Thymus (tissue), 11 donors: ENCODE measurements around the gene TMEM179. TPM values are rescaled to one million over a fixed set of nuclear protein-coding genes. Genes with fewer than 3 reads are reported as not detected.
"Not testable (repeated sequence)": the region's sequence is repeated elsewhere in the genome, so short reads cannot be mapped to it uniquely, and the experiment has no call there.

Source experiments
- DNase-seq, 9 donors: peaks; one replicate each; pipeline ENCODE4 v3.0.0-alpha.2; 2013; ENCODE audit warnings: low spot score in 9 of 9, low read depth in 6 of 9, missing footprints in 1 of 9
- H3K27ac ChIP-seq, 2 donors: one replicate each; pipeline ENCODE4 v1.5.1; 2013; ENCODE audit warnings: control low read depth in 1 of 2, low read depth in 1 of 2, low read length in 1 of 2, mild to moderate bottlenecking in 1 of 2, moderate library complexity in 1 of 2
- H3K27me3 ChIP-seq, 2 donors: one replicate each; pipeline ENCODE4 v1.5.1; 2013; ENCODE audit warnings: low read length in 1 of 2; ENCODE audit not compliant: control insufficient read depth in 2 of 2, insufficient read depth in 1 of 2
- H3K36me3 ChIP-seq, 2 donors: one replicate each; pipeline ENCODE4 v1.5.1; 2013; ENCODE audit warnings: low read length in 1 of 2, mild to moderate bottlenecking in 1 of 2, moderate library complexity in 1 of 2; ENCODE audit not compliant: control insufficient read depth in 2 of 2, insufficient read depth in 2 of 2
- H3K4me1 ChIP-seq, 2 donors: one replicate each; pipeline ENCODE4 v1.5.1; 2013; ENCODE audit warnings: low read length in 2 of 2; ENCODE audit not compliant: control insufficient read depth in 2 of 2, insufficient read depth in 2 of 2
- H3K4me3 ChIP-seq, 2 donors: one replicate each; pipeline ENCODE4 v1.5.1; 2013; ENCODE audit warnings: low read length in 2 of 2, control low read depth in 1 of 2, mild to moderate bottlenecking in 1 of 2
- H3K9me3 ChIP-seq, 2 donors: one replicate each; pipeline ENCODE4 v1.5.1; 2013; ENCODE audit warnings: low read length in 1 of 2, mild to moderate bottlenecking in 1 of 2; ENCODE audit not compliant: control insufficient read depth in 2 of 2, insufficient read depth in 1 of 2
- WGBS: extraction: QIAGEN DNeasy Blood & Tissue Kit; methylation state at CpG from one replicate; pipeline ENCODE4 v1.1.7; 2013; 5-methylcytosine and 5-hydroxymethylcytosine counted together
- polyA plus RNA-seq: library from polyadenylated mRNA; stranded (reverse); fragments of 200-250 nt; gene quantifications from one replicate; pipeline ENCODE4 v1.2.3, GENCODE V29; 2013
- total RNA-seq: library from RNA; stranded (reverse); fragments of 120-200 nt; gene quantifications from one replicate; pipeline ENCODE4 v1.2.4, GENCODE V29; 2013
- donor health status: healthy.

TMEM179 gene
- total and polyA plus RNA-seq, 2 donors, result 0.09 to 0.23 TPM

DNA sequence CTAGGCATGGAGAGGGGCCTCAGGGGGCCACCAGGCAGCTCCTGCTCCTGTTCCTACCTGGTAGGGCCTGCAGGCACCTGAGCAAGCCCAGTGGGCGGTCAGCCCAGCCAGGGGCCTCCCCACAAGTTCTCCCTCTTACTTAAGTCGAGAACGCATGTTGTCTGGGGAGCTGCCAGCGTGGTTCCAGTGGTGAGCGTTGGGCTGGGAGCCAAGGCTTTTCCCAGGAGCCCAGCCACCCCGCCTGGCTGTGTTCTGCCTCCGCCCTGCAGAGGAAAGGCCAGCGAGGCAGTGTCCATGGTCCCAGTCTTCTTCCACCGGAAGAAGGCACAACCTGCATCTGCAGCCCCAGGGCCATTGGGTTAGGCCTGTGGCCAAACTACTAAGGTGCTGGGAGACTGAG is 23.6 kb downstream of the TMEM179 start:
- Histone ChIP-seq H3K36me3 (no peaks in the 10 kb centered on the region), H3K27me3 (peaks cover 0 to 2% of the 10 kb centered on the region in 2 donors), H3K9me3 (no peaks in the 10 kb centered on the region), H3K4me1 (no peaks in the 10 kb centered on the region), H3K4me3 (no peak overlapping the region), H3K27ac (no peak overlapping the region)
- 79% methylated on average over 9 of the region's 9 CpGs for WGBS
- DNase-seq, result peak in 1 of 9 donors; percentile 12

DNA sequence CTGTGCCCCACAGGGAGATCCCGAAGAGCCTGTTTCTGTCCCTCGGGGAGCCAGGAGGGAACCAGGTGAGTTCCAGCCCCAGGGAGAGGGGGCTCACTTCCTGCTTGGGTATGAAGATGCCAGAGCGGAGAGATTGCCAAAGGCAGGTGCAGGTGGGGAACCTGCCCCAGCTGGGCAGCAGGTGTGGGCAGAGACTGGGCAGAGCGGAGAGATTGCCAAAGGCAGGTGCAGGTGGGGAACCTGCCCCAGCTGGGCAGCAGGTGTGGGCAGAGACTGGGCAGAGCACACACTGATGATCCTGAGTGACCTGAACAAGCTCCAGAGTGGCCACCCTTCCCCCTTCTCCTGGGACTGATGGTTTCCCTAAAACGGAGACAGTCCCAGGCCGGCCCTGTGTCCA is 24.6 kb downstream of the TMEM179 start:
- H3K27ac ChIP-seq, DNase-seq, H3K9me3 ChIP-seq, H3K36me3 ChIP-seq, H3K27me3 ChIP-seq, H3K4me3 ChIP-seq, H3K4me1 ChIP-seq: not testable (repeated sequence)
- 90% methylated on average over 6 of the region's 6 CpGs for WGBS

DNA sequence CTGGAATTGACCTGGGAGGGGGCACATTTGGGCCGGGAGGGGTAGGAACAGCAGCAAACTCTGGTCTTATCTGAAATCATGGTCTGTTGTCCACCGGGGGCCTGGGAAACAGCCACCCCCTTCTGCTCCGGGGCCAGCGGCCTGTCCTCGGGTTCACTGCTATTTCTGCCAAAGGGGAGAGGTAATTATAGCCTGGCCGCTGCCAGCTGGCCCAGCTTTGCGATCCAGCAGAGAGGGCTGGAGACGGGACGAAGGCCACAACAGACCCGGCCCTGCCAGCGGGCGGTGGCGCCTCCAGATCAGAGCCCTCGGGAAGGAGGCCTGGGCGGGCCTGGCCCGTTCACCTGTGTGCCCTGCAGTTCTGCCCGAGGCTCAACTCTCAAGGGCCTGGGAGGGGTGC is 25.1 kb downstream of the TMEM179 start, which contains the start of gene C14orf180:
C14orf180 (plus strand) TSS at position 258 of the 400 bp plus-strand sequence. CDS start 6,667 bp downstream, outside the sequence.
- Histone ChIP-seq H3K4me1 (no peaks in the 10 kb centered on the region), H3K9me3 (no peaks in the 10 kb centered on the region), H3K27me3 (peaks cover 0 to 2% of the 10 kb centered on the region in 2 donors), H3K27ac (no peak within 1 kb of the TSS), H3K36me3 (no peaks in the 10 kb centered on the region), H3K4me3 (no peak within 1 kb of the TSS)
- no peak for DNase-seq
- 88% methylated on average over 17 of the region's 17 CpGs for WGBS

DNA sequence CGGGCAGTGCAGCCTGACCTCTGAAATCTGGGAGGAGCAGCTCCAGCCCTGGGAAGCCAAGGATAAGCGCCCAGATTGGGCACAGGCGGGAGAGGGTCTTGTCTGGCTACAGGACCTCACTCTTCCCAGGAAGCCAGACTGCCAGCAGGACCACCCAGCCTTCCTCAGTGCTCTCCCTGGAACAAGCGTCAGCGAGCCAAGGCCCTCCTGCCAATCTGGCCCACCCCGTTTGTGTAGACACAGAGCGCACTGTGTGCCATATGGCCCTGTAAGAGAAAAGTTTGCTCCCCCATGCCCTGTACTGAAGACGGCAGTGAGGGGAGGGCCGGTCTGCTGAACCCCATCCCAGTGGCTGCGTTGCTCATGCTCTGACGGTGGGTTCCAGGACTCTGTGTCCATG is 26.3 kb downstream of the TMEM179 start:
- Histone ChIP-seq H3K36me3 (no peaks in the 10 kb centered on the region), H3K4me1 (no peaks in the 10 kb centered on the region), H3K9me3 (no peaks in the 10 kb centered on the region), H3K27ac (no peak overlapping the region), H3K4me3 (no peak overlapping the region), H3K27me3 (peaks cover 0 to 2% of the 10 kb centered on the region in 2 donors)
- no peak for DNase-seq
- whole genome bisulfite sequencing, result 83% methylated on average over 11 of the region's 11 CpGs

DNA sequence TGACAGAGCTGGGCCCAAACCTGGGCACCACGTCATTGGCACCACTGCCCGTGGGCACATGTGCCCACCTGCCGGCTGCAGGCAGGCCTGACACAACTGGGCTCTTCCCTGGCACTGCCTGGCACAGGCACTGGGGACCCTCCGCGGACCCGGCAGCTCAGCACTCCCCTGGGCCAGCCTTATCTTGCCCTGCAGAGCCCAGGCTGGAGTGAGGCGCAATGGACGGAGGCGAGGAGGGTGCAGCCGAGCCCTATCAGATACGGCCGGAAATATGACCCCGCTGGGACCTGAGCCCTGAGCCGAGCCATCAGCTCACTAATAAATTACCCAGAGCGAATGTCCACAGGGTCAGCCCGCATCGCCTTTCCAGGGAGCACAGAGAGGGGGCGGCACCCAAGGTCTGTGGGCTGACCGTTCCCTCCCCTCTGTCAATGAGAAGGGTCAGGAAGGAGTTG is 26.7 kb downstream of the TMEM179 start:
- Histone ChIP-seq H3K27ac (no peak overlapping the region), H3K9me3 (no peaks in the 10 kb centered on the region), H3K36me3 (no peaks in the 10 kb centered on the region), H3K27me3 (peaks cover 0 to 2% of the 10 kb centered on the region in 2 donors), H3K4me1 (no peaks in the 10 kb centered on the region), H3K4me3 (no peak overlapping the region)
- no peak for DNase-seq
- WGBS, result 66% methylated on average over 19 of the region's 19 CpGs

DNA sequence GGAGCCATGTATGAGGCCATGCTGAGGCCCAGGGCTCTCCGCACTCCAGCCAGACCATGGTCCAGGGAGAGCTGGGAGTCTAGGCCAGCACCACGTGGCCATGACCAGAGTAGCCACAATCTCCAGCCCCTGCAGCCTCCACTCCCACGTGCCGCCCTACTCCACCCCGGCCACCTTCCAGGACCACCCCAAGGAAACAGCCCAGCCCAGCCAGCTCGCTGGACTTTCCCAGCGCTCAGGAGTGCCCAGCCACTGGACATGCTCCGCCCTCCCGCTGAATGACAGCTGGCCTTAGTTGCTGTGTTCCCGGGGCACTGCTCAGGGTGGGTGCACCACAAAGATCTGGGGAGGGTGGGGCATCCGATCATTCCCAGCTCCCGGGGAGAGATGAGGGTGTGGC is 27.1 kb downstream of the TMEM179 start:
- Histone ChIP-seq H3K4me3 (no peak overlapping the region), H3K4me1 (no peaks in the 10 kb centered on the region), H3K27ac (no peak overlapping the region), H3K9me3 (no peaks in the 10 kb centered on the region), H3K36me3 (no peaks in the 10 kb centered on the region), H3K27me3 (peaks cover 0 to 2% of the 10 kb centered on the region in 2 donors)
- no peak for DNase-seq
- WGBS, result 90% methylated on average over 12 of the region's 12 CpGs

DNA sequence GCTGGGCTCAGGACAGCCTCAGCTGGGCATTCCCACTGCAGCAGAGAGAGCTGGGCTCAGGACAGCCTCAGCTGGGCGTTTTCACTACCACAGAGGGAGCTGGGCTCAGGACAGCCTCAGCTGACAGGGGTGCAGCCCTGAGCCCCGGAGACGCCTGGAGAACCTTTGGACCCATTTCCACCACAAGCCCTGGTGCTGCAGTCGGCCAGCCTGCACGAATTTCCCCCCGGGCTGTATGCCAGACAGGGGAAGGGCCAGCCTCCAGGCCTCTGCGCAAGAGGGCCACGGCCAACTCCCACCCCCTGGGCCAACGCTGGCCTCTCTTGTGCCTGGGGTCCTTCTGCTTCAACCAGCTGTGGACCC is 27.6 kb downstream of the TMEM179 start:
- H3K36me3 ChIP-seq, result no peaks in the 10 kb centered on the region
- DNase-seq, result no peak
- H3K4me3 ChIP-seq, result no peak overlapping the region
- H3K4me1 ChIP-seq, result no peaks in the 10 kb centered on the region
- H3K27me3 ChIP-seq, result peaks cover 0 to 2% of the 10 kb centered on the region in 2 donors
- 88% methylated on average over 9 of the region's 9 CpGs for WGBS
- no peaks in the 10 kb centered on the region for H3K9me3 ChIP-seq
- H3K27ac ChIP-seq, result no peak overlapping the region

DNA sequence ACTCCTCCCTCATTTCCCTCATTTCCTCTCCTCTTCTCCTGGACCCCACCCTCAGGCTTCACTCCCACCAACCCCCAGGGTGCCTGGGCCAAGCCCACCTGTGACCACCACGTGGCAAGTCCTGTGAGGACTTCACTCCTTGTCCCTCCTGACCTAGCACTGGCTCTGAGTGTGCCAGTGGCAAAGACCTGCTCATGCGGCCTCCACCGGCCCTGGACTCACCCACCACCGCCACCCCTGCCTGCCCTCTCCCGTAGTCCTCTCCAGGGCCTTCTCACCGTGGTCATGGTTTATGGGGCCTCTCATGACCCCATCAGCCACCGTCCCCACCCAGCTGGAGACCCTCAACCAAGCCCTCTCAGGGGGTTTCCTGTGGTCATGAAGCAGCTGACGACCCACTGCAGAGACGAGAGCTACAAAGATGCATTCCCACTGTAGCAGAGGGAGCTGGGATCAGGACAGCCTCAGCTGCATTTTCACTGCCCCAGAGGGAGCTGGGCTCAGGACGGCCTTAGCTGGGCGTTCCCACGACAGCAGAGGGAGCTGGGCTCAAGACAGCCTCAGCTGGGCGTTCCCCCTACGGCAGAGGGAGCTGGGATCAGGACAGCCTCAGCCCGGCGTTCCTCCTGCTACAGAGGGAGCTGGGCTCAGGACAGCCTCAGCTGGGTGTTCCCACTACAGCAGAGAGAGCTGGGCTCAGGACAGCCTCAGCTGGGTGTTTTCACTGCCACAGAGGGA is 28.2 kb downstream of the TMEM179 start:
- Histone ChIP-seq H3K27me3 (peaks cover 0 to 2% of the 10 kb centered on the region in 2 donors), H3K27ac (no peak overlapping the region), H3K9me3 (no peaks in the 10 kb centered on the region), H3K36me3 (no peaks in the 10 kb centered on the region), H3K4me1 (no peaks in the 10 kb centered on the region), H3K4me3 (no peak overlapping the region)
- WGBS, result 79% methylated on average over 16 of the region's 16 CpGs
- DNase-seq, result no peak

DNA sequence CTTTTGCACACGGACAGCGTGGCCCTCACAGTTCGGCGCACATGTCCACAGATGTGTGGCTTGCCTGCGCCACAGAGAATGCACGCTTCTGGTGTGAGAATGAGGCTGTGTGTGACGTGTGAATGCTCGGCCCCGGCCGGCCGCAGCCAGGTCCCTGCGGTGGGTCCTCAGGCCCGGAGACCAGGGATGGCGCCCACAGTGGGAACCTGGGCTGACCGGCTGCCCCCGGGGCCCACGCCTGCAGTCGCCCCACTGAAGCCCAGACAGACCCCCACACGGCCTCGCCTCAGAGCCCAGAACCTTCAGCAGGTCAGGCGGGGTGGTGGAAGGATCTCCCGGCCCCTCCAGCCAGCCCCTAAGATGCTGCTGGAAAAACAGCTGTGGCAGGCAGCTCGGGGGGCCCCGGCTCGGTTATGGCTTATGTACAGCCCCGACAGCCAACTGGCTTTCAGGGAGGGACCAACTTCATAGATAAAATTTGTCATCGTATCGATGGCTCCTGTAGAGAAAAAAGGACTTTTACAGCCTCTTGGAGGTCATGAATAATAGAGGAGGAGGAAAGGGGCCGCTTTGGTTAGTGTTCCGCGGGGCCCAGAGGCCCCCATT is 29.5 kb downstream of the TMEM179 start:
- no peak for DNase-seq
- H3K4me3 ChIP-seq, result no peak overlapping the region
- no peak overlapping the region for H3K27ac ChIP-seq
- peaks cover 0 to 2% of the 10 kb centered on the region in 2 donors for H3K27me3 ChIP-seq
- WGBS, result 94% methylated on average over 31 of the region's 31 CpGs
- H3K4me1 ChIP-seq, result no peaks in the 10 kb centered on the region
- no peaks in the 10 kb centered on the region for H3K36me3 ChIP-seq
- H3K9me3 ChIP-seq, result no peaks in the 10 kb centered on the region
